Lower leg skin (tissue), 4 donors: ENCODE data around the gene ARHGAP35. TPM values are rescaled to one million over a fixed set of nuclear protein-coding genes. Genes with fewer than 3 reads are reported as not detected.

Experiments used
- DNase-seq, 2 donors: peaks; one replicate each; pipeline ENCODE4 v3.0.0-alpha.2; 2019; ENCODE audit warnings: low spot score in 2 of 2
- H3K4me3 ChIP-seq: fragments of 200-600 bp; sonication (generic); 2 replicates; pipeline ENCODE4 v1.5.1; 2017; ENCODE audit warnings: mild to moderate bottlenecking, low read depth; ENCODE audit not compliant: poor library complexity, severe bottlenecking
- POLR2A ChIP-seq, 2 donors: fragments of 450-650 bp; IDR thresholded peaks; one replicate each; pipeline ENCODE4 v1.6.1; 2016 to 2017; ENCODE audit warnings: antibody characterized with exemption in 2 of 2, mild to moderate bottlenecking in 1 of 2, moderate library complexity in 1 of 2
- WGBS, 2 donors: methylation state at CpG; one replicate each; pipeline ENCODE4 v1.1.5; 2018; 5-methylcytosine and 5-hydroxymethylcytosine counted together
- intact Hi-C: fragments of 100-400 bp; cut with DNase I; formaldehyde crosslinking; loops from one replicate; pipeline ENCODE4 v1.15.0; 2023; ENCODE audit warnings: low total_unique reads
- total RNA-seq, 4 donors: library from RNA; depleted of rRNA; stranded (reverse); fragments of >200 nt; gene quantifications; one replicate each; pipeline ENCODE4 v1.1.0, GENCODE V29; 2016
- TF ChIP-seq, protein P1 (sequence below), 3 donors: fragments of 450-650 bp; IDR thresholded peaks; one replicate each; pipeline ENCODE4 v1.5.1; 2016; ENCODE audit warnings: antibody characterized with exemption in 3 of 3, mild to moderate bottlenecking in 3 of 3, moderate library complexity in 2 of 3

The ARHGAP35 gene
- total RNA-seq, 4 donors from 2014 or later, result 19.4 to 43.6 (median 40.1) TPM

DNA sequence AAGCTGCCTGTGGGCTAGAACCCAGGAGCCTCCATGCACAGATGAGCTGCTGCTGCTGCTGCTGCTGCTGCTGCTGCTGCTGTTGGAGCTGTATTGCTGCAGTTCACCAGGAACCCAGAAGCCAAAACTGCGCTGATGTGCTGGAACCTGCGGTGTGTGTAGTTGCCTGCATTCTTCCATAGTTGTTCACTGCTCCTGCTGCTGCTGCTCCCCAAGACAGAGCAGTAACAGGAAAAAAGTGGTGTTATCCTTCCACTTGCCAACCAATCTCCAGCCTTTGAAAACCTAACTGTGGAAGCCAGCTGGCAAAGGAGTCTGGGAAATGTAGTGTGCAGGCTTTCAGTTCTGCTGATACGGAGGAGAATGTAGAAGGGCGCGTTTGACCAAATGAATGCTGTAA is 37.9 kb downstream of the ARHGAP35 start:
- intact Hi-C loops, result no loop called here
- DNase-seq, result peak in 1 of 2 donors; percentile 61
- WGBS, 2 donors, result 34 to 46% methylated on average over 5 of the region's 5 CpGs
- H3K4me3 ChIP-seq, result no peak overlapping the region
- TF ChIP-seq, protein P1, sequence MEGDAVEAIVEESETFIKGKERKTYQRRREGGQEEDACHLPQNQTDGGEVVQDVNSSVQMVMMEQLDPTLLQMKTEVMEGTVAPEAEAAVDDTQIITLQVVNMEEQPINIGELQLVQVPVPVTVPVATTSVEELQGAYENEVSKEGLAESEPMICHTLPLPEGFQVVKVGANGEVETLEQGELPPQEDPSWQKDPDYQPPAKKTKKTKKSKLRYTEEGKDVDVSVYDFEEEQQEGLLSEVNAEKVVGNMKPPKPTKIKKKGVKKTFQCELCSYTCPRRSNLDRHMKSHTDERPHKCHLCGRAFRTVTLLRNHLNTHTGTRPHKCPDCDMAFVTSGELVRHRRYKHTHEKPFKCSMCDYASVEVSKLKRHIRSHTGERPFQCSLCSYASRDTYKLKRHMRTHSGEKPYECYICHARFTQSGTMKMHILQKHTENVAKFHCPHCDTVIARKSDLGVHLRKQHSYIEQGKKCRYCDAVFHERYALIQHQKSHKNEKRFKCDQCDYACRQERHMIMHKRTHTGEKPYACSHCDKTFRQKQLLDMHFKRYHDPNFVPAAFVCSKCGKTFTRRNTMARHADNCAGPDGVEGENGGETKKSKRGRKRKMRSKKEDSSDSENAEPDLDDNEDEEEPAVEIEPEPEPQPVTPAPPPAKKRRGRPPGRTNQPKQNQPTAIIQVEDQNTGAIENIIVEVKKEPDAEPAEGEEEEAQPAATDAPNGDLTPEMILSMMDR (IDR thresholded peaks at IDR 0.05), result no peak
- no peak for TF ChIP-seq POLR2A (IDR thresholded peaks at IDR 0.05)

DNA sequence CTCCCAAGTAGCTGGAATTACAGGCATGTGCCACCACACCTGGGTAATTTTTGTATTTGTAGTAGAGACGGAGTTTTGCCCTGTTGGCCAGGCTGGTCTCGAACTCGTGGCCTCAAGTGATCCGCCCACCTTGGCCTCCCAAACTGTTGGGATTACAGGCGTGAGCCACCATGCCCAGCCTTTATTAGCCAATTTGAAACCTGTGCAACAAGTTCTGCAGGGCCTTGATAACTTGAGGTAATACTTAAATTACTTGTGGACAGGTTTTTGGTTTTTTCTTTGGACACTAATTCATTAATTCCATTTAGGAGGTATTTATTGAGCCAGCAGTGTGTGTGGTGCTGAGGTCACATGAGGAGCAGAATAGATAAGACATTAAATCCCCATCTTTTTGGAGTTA is 39.5 kb downstream of the ARHGAP35 start:
- intact Hi-C loops, result no loop called here
- 56 to 69% methylated on average over 5 of the region's 5 CpGs for WGBS, 2 donors
- H3K4me3 ChIP-seq, result no peak overlapping the region
- TF ChIP-seq POLR2A (IDR thresholded peaks at IDR 0.05), result no peak
- peak in 1 of 2 donors; percentile 36 for DNase-seq

DNA sequence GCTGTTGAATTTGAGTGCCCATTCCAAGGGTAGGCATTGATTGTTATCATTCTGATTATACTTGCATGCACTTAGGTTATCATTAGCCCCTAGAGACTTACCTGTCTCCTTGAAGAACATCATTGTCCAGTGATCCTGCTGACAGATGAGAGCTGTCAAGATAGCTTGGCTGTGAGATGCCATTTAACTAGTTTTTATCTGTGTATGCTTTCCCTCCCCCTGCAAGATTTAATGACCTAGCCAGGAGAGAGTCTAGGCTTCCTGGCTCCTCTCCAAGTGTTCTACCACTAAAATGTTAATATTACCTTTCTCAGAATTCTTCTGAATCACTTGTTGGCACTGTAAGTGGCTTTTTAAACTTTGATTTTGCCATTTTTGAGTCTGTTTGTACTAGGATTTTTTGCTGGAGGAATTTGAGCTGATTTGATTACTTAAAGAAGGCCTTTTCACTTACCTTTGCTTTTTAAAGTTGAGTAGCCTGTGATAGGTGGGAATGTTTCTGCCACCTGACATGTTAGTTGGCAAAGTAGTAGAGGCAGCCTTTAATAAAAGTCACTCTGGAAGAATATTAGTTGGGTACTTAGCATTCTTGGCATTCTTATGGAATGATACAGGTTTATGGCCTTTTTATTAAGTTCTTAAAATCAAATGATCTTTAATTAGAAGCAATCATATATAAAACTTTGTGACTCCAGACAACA is 41.1 kb downstream of the ARHGAP35 start:
- no peak overlapping the region for H3K4me3 ChIP-seq
- intact Hi-C loops, result no loop called here
- TF ChIP-seq POLR2A (IDR thresholded peaks at IDR 0.05), result no peak
- TF ChIP-seq, protein P1 (IDR thresholded peaks at IDR 0.05), result no peak
- no peak for DNase-seq

DNA sequence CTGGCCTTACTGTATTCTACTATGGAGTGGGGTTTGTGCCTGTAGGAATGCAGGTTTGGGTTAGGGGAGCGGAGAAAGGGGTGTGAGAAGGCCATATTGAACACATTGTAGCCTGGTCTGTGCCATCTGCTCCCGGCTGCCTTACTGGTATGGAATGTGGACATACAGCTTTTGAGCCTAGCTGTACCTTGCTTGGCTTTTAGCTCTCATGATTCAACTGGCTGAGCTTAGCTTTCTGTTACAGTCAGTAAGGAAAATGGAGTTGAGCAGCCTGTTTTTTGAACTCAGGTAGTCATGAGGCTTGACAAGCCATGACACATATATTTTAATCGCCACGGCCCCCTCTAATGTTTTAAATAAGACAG is 41.6 kb downstream of the ARHGAP35 start:
- 49 to 57% methylated on average over 4 of the region's 4 CpGs for WGBS, 2 donors
- TF ChIP-seq POLR2A (IDR thresholded peaks at IDR 0.05), result no peak
- TF ChIP-seq, protein P1 (IDR thresholded peaks at IDR 0.05), result no peak
- no peak overlapping the region for H3K4me3 ChIP-seq
- intact Hi-C loops, result no loop called here
- peak in 1 of 2 donors; percentile 33 for DNase-seq

DNA sequence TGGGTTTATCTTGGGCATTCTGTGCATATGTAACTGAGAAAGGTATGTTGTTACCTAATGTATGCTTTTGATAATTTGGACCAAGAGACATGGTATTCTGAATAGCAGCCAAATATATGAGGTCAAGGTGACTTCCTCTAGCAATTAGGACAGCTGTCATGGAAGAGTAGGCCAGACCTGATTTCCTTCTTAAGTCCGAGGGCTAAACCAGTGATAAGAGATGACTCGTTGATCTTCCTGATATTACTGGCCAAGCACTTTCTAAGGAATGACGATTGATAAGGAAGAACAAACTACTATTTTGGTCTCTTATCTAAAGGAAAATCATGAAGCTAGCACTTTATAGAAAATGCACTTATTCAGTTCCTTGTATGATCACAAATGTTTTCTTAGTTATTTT is 42.7 kb downstream of the ARHGAP35 start:
- intact Hi-C loops, result no loop called here
- TF ChIP-seq, protein P1 (IDR thresholded peaks at IDR 0.05), result no peak
- no peak for TF ChIP-seq POLR2A (IDR thresholded peaks at IDR 0.05)
- WGBS, 2 donors, result 37 to 38% methylated on average over 3 of the region's 3 CpGs
- no peak overlapping the region for H3K4me3 ChIP-seq
- no peak for DNase-seq

DNA sequence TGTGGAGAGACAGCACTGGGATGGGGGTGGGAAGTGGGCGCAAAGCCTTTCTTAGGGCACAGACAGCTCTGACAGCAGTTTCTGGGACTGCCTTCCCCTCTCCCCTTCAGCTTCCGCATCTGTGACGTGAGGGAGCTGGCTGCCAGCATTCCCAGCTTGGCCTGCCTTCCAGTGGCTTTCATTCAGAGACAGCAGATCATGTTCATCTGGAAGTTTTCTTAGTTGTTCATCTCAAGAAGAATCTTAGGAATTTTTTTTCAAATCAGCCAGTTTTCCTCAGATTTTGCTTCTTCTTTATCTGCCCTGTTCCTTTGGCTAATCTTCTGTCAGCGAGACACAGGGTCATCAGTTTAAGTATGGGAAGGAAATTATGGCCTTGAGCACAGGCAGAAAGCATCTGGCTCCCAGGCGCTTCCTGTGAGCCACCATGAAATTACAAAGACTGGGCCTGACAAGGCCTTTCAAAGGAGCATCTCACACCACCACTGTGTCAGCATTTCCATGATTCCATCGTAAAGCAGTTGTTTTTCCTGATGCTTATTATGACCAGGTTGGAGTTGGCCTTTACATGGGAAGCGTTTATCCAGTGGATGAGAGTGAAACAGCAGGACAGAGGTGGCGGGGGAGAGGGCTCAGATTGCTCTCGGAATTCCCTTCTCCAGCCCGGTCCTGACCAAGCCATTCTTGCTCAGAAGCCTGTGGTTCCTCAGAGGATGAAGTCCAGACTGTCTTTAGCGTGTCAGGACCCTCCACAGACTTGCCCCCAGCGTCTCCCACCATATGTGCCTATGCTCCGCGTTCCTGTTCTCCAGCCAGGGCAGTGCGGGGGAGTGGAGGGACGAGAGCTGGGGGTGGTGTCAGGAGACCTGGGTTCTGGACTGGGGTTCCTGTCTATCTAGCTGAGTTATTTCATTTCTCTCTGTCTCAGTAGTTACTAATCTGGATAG is 43.6 kb downstream of the ARHGAP35 start:
- no peak overlapping the region for H3K4me3 ChIP-seq
- intact Hi-C loops, result no loop called here
- no peak for TF ChIP-seq POLR2A (IDR thresholded peaks at IDR 0.05)
- TF ChIP-seq, protein P1 (IDR thresholded peaks at IDR 0.05), result no peak
- WGBS, 2 donors, result 63 to 68% methylated on average over 16 of the region's 16 CpGs
- DNase-seq, result peak in 1 of 2 donors; percentile 78
